Measurements from ENCODE around the gene ADPRH.
"Not testable (repeated sequence)": the region's sequence is repeated elsewhere in the genome, so short reads cannot be mapped to it uniquely, and the experiment has no call there.

DNA sequence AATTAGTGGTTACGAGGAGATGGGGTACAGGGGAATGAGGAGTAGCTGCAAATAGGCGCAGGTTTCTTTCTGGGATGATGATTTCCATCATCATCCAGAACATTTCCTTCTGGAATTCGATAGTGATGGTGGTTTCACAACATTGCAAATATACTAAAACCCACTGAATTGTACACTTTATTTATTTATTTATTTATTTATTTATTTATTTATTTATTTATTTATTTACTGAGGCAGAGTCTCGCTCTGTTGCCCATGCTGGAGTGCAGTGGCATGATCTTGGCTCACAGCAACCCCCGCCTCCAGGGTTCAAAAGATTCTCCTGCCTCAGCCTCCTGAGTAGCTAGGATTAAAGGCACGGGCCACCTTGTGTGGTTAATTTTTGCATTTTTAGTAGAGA is 26.4 kb upstream of the ADPRH start:
- TF ChIP-seq POLR2A (IDR thresholded peaks at IDR 0.05), result not testable (repeated sequence)
- TF ChIP-seq, protein P1, sequence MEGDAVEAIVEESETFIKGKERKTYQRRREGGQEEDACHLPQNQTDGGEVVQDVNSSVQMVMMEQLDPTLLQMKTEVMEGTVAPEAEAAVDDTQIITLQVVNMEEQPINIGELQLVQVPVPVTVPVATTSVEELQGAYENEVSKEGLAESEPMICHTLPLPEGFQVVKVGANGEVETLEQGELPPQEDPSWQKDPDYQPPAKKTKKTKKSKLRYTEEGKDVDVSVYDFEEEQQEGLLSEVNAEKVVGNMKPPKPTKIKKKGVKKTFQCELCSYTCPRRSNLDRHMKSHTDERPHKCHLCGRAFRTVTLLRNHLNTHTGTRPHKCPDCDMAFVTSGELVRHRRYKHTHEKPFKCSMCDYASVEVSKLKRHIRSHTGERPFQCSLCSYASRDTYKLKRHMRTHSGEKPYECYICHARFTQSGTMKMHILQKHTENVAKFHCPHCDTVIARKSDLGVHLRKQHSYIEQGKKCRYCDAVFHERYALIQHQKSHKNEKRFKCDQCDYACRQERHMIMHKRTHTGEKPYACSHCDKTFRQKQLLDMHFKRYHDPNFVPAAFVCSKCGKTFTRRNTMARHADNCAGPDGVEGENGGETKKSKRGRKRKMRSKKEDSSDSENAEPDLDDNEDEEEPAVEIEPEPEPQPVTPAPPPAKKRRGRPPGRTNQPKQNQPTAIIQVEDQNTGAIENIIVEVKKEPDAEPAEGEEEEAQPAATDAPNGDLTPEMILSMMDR (IDR thresholded peaks at IDR 0.05), result not testable (repeated sequence)

All from esophagus squamous epithelium (tissue), 4 donors.